ENCODE results near the gene C19orf67.

C19orf67 gene

GRCh38 chr19:14085309-14085995, at the start of gene C19orf67:
Gene C19orf67 (minus strand): TSS chr19:14085783. CDS start chr19:14085627, 156 bp downstream.
- DNase-seq (ENCODE audit: low spot score), result peak; percentile 68

GRCh38 chr19:14135355-14135754, 49.8 kb upstream of the C19orf67 start:
- DNase-seq (ENCODE audit: low spot score), result no peak

GRCh38 chr19:14127929-14128509, 42.4 kb upstream of the C19orf67 start:
- no peak for DNase-seq (ENCODE audit: low spot score)

GRCh38 chr19:14127176-14127575, 41.6 kb upstream of the C19orf67 start:
- no peak for DNase-seq (ENCODE audit: low spot score)

GRCh38 chr19:14122924-14123323, 37.3 kb upstream of the C19orf67 start:
- DNase-seq (ENCODE audit: low spot score), result no peak

- no peak for DNase-seq (ENCODE audit: low spot score)
Measured at GRCh38 chr19:14120497-14120780, 34.9 kb upstream of the C19orf67 start.

GRCh38 chr19:14119644-14120496, 34.3 kb upstream of the C19orf67 start:
- no peak for DNase-seq (ENCODE audit: low spot score)

GRCh38 chr19:14119146-14119545, 33.6 kb upstream of the C19orf67 start:
- no peak for DNase-seq (ENCODE audit: low spot score)

- no peak for DNase-seq (ENCODE audit: low spot score)
Measured at GRCh38 chr19:14118165-14119051, 32.8 kb upstream of the C19orf67 start.

- peak; percentile 99 for DNase-seq (ENCODE audit: low spot score)
Measured at GRCh38 chr19:14117668-14118164, 32.1 kb upstream of the C19orf67 start, which contains the start of gene PRKACA. Gene PRKACA (minus strand): TSS chr19:14117762. CDS start chr19:14117547, 215 bp downstream.

GRCh38 chr19:14116918-14117578, 31.5 kb upstream of the C19orf67 start:
- DNase-seq (ENCODE audit: low spot score), result peak; percentile 59

GRCh38 chr19:14116525-14116917, 30.9 kb upstream of the C19orf67 start:
- DNase-seq (ENCODE audit: low spot score), result no peak

GRCh38 chr19:14115756-14116155, 30.2 kb upstream of the C19orf67 start:
- no peak for DNase-seq (ENCODE audit: low spot score)

GRCh38 chr19:14114854-14115253, 29.3 kb upstream of the C19orf67 start:
- DNase-seq (ENCODE audit: low spot score), result no peak

- DNase-seq (ENCODE audit: low spot score), result no peak
Measured at GRCh38 chr19:14114439-14114838, 28.9 kb upstream of the C19orf67 start.

GRCh38 chr19:14113762-14114414, 28.3 kb upstream of the C19orf67 start:
- no peak for DNase-seq (ENCODE audit: low spot score)

GRCh38 chr19:14112809-14113385, 27.3 kb upstream of the C19orf67 start:
- DNase-seq (ENCODE audit: low spot score), result no peak

- no peak for DNase-seq (ENCODE audit: low spot score)
Measured at GRCh38 chr19:14112051-14112808, 26.6 kb upstream of the C19orf67 start.

GRCh38 chr19:14111486-14111885, 25.9 kb upstream of the C19orf67 start:
- DNase-seq (ENCODE audit: low spot score), result no peak

- DNase-seq (ENCODE audit: low spot score), result no peak
Measured at GRCh38 chr19:14110650-14111049, 25.1 kb upstream of the C19orf67 start.

All from ecto neural progenitor cell (in vitro differentiated cells).